HG02970 (cell line): ENCODE measurements around the gene POLN.

Source experiments
- ATAC-seq: cut with Tn5 transposase; IDR thresholded peaks from one replicate; pipeline ENCODE4 v1.9.1; 2021; ENCODE audit warnings: mild to moderate bottlenecking, moderate library complexity, moderate number of reproducible peaks; ENCODE audit not compliant: unreplicated experiment, low FRiP score

Gene POLN

GRCh38 chr4:2264481-2265041, 22.6 kb upstream of the POLN start:
- no peak for ATAC-seq

- ATAC-seq = no peak
Measured at GRCh38 chr4:2263926-2264321, 22.0 kb upstream of the POLN start.

- no peak for ATAC-seq
Measured at GRCh38 chr4:2262944-2263250, 21.0 kb upstream of the POLN start.

GRCh38 chr4:2262145-2262943, 20.4 kb upstream of the POLN start:
- peak; percentile 93 for ATAC-seq

- ATAC-seq = no peak
Measured at GRCh38 chr4:2261853-2262144, 19.9 kb upstream of the POLN start, which contains the start of gene MXD4. Gene MXD4 (minus strand): TSS chr4:2262109. CDS start chr4:2261980, 129 bp downstream.

GRCh38 chr4:2261110-2261852, 19.4 kb upstream of the POLN start:
- no peak for ATAC-seq

- no peak for ATAC-seq
Measured at GRCh38 chr4:2260344-2261109, 18.6 kb upstream of the POLN start.

- no peak for ATAC-seq
Measured at GRCh38 chr4:2259541-2260343, 17.8 kb upstream of the POLN start.

- ATAC-seq = no peak
Measured at GRCh38 chr4:2259036-2259540, 17.2 kb upstream of the POLN start.

- ATAC-seq = no peak
Measured at GRCh38 chr4:2258091-2259035, 16.4 kb upstream of the POLN start.

GRCh38 chr4:2257361-2258081, 15.6 kb upstream of the POLN start:
- no peak for ATAC-seq

- ATAC-seq = no peak
Measured at GRCh38 chr4:2256781-2257191, 14.9 kb upstream of the POLN start.

GRCh38 chr4:2256156-2256731, 14.3 kb upstream of the POLN start:
- ATAC-seq = no peak

- no peak for ATAC-seq
Measured at GRCh38 chr4:2255501-2256155, 13.7 kb upstream of the POLN start.

- no peak for ATAC-seq
Measured at GRCh38 chr4:2254665-2255500, 13.0 kb upstream of the POLN start.
